ENCODE data around the gene EMD.

- TF ChIP-seq CTCF (IDR thresholded peaks at IDR 0.05; ENCODE audit: low read length) (no peak), EZH2 (optimal IDR thresholded peaks at IDR 0.05; ENCODE audit: low read depth, low read length) (no peak)
Measured at GRCh38 chrX:154333116-154333515, 46.0 kb upstream of the EMD start.

All from MM.1S (cell line).